Measurements from ENCODE around the gene SPATA46. TPM values are rescaled to one million over a fixed set of nuclear protein-coding genes. Genes with fewer than 3 reads are reported as not detected.

Gene SPATA46
- total and polyA plus RNA-seq, 9 of the 15 experiments (the other 6 are each of a cell fraction or from before 2014, with no cell fraction given), result 0.04 to 0.11 TPM; not detected in 7

DNA sequence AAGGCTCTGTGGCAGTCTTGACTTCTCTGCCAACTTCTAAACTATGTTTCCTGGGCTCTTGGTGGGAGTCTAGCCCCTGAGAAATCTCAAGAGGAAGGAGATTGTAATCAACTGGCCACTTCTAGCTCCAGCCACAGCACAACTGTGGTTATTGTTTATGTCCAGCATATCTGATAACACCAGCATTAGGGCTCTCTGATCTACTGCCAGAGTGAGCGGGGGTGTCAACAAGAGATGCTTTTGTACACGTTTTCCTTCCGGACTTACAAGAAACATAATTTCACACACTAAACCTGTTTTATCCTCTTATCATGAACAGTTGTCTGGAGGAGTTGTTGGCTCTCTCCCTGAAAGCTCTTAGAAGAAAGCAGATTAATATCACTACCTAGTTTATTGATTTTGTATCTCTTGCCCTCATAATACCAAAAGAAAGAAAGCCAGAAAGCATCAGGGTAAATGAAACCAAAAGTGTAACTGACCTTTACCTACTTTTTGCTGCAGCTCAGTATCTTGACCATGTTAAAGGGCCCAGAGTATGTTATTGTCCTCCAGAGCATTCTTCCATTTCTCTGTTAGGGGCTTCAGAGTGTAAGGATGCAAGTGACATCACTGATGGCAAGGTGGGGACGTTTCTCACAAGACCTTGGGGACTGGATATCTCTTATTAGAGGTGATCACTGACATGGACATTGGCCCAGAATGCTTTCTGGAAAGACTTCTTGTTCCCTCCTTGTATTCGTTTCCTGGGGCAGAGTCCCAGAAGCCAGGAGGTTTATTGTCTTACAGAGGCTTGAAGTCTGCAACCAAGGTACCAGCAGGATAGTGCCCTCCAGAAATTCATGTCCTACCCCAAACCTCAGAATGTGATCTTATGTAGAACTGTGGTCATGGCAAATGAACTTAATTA lies 44.9 kb upstream of the SPATA46 start (continued):
- TF ChIP-seq KLF13 (tag; IDR thresholded peaks at IDR 0.05; ENCODE audit: borderline replicate concordance, low read depth) (no peak), ZNF23 (CRISPR knock-in tag; IDR thresholded peaks at IDR 0.05) (no peak), HSF4 (CRISPR knock-in tag; IDR thresholded peaks at IDR 0.05; ENCODE audit: borderline replicate concordance) (no peak), MECOM (CRISPR knock-in tag; IDR thresholded peaks at IDR 0.05) (no peak), ZNF133 (CRISPR knock-in tag; IDR thresholded peaks at IDR 0.05) (no peak), ZNF79 (CRISPR knock-in tag; IDR thresholded peaks at IDR 0.05; ENCODE audit: low read depth) (no peak), ZNF75A (CRISPR knock-in tag; IDR thresholded peaks at IDR 0.05) (no peak), NR3C1 (CRISPR knock-in tag; IDR thresholded peaks at IDR 0.05) (no peak), ZNF512 (tag; IDR thresholded peaks at IDR 0.05) (no peak), ARID1B (IDR thresholded peaks at IDR 0.05) (peak; percentile 88), LEF1 (IDR thresholded peaks at IDR 0.05) (peak; percentile 98), MYC (IDR thresholded peaks at IDR 0.05; ENCODE audit: low read depth, low read length) (peak; percentile 32; the same call in 1 of the 2 replicates), MYC (CRISPR knock-in tag; IDR thresholded peaks at IDR 0.05; ENCODE audit: borderline replicate concordance, low read depth) (no peak), PTRF (tag; IDR thresholded peaks at IDR 0.05) (no peak), CXXC5 (CRISPR knock-in tag; IDR thresholded peaks at IDR 0.05) (no peak), POLR2A (conservative IDR thresholded peaks at IDR 0.05) (no peak), KHSRP (IDR thresholded peaks at IDR 0.05) (no peak), TRIM25 (IDR thresholded peaks at IDR 0.05; ENCODE audit: borderline replicate concordance) (no peak), TCF7 (IDR thresholded peaks at IDR 0.05; ENCODE audit: borderline replicate concordance) (peak; percentile 99), KLF10 (CRISPR knock-in tag; IDR thresholded peaks at IDR 0.05) (no peak)
- TF ChIP-seq, protein P1, sequence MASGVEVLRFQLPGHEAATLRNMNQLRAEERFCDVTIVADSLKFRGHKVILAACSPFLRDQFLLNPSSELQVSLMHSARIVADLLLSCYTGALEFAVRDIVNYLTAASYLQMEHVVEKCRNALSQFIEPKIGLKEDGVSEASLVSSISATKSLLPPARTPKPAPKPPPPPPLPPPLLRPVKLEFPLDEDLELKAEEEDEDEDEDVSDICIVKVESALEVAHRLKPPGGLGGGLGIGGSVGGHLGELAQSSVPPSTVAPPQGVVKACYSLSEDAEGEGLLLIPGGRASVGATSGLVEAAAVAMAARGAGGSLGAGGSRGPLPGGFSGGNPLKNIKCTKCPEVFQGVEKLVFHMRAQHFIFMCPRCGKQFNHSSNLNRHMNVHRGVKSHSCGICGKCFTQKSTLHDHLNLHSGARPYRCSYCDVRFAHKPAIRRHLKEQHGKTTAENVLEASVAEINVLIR (CRISPR knock-in tag; IDR thresholded peaks at IDR 0.05), result no peak
- TF ChIP-seq, protein P2, sequence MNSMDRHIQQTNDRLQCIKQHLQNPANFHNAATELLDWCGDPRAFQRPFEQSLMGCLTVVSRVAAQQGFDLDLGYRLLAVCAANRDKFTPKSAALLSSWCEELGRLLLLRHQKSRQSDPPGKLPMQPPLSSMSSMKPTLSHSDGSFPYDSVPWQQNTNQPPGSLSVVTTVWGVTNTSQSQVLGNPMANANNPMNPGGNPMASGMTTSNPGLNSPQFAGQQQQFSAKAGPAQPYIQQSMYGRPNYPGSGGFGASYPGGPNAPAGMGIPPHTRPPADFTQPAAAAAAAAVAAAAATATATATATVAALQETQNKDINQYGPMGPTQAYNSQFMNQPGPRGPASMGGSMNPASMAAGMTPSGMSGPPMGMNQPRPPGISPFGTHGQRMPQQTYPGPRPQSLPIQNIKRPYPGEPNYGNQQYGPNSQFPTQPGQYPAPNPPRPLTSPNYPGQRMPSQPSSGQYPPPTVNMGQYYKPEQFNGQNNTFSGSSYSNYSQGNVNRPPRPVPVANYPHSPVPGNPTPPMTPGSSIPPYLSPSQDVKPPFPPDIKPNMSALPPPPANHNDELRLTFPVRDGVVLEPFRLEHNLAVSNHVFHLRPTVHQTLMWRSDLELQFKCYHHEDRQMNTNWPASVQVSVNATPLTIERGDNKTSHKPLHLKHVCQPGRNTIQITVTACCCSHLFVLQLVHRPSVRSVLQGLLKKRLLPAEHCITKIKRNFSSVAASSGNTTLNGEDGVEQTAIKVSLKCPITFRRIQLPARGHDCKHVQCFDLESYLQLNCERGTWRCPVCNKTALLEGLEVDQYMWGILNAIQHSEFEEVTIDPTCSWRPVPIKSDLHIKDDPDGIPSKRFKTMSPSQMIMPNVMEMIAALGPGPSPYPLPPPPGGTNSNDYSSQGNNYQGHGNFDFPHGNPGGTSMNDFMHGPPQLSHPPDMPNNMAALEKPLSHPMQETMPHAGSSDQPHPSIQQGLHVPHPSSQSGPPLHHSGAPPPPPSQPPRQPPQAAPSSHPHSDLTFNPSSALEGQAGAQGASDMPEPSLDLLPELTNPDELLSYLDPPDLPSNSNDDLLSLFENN (IDR thresholded peaks at IDR 0.05; ENCODE audit: low read depth in 2 of 2, low read length in 2 of 2), result 0 out of 4 replicates have a peak, but pooled peaks of 1 of the 2 experiments have one; percentile 9
